Suprapubic skin (tissue), 4 donors: ENCODE data around the gene AFF1. TPM values are rescaled to one million over a fixed set of nuclear protein-coding genes. Genes with fewer than 3 reads are reported as not detected.

Experiments
- DNase-seq, 2 donors: peaks; one replicate each; pipeline ENCODE4 v3.0.0-alpha.2; 2019; ENCODE audit warnings: low spot score in 2 of 2
- H3K27ac ChIP-seq: fragments of 200-600 bp; sonication (generic); one replicate; pipeline ENCODE4 v1.5.1; 2019
- H3K27me3 ChIP-seq: fragments of 200-600 bp; sonication (generic); one replicate; pipeline ENCODE4 v1.5.1; 2019
- H3K36me3 ChIP-seq: fragments of 200-600 bp; sonication (generic); one replicate; pipeline ENCODE4 v1.5.1; 2019
- H3K4me1 ChIP-seq: fragments of 200-600 bp; sonication (generic); one replicate; pipeline ENCODE4 v1.5.1; 2019
- H3K4me3 ChIP-seq: fragments of 200-600 bp; sonication (generic); one replicate; pipeline ENCODE4 v1.5.1; 2019; ENCODE audit warnings: mild to moderate bottlenecking
- H3K9me3 ChIP-seq: fragments of 200-600 bp; sonication (generic); one replicate; pipeline ENCODE4 v1.5.1; 2019
- CTCF ChIP-seq, 2 donors: fragments of 200-600 bp in 1 of 2; fragments of 450-650 bp in 1 of 2; sonication (generic) in 1 of 2; IDR thresholded peaks; one replicate each; pipeline ENCODE4 v1.5.1; 2016 to 2019; ENCODE audit warnings: antibody characterized with exemption in 2 of 2, mild to moderate bottlenecking in 1 of 2, moderate library complexity in 1 of 2
- EP300 ChIP-seq: sonication (generic); formaldehyde crosslinking; IDR thresholded peaks from one replicate; pipeline ENCODE4 v1.6.1; 2017; ENCODE audit warnings: antibody characterized with exemption
- POLR2A ChIP-seq, 2 donors: fragments of 450-650 bp; IDR thresholded peaks; one replicate each; pipeline ENCODE4 v1.6.1; 2017; ENCODE audit warnings: antibody characterized with exemption in 2 of 2, mild to moderate bottlenecking in 2 of 2, moderate library complexity in 2 of 2
- POLR2AphosphoS5 ChIP-seq, 3 donors: sonication (generic); formaldehyde crosslinking; IDR thresholded peaks; one replicate each; pipeline ENCODE4 v1.6.1; 2017; ENCODE audit warnings: antibody characterized with exemption in 3 of 3
- WGBS: methylation state at CpG from one replicate; pipeline ENCODE4 v1.1.5; 2018; 5-methylcytosine and 5-hydroxymethylcytosine counted together
- total RNA-seq, 4 donors: library from RNA; depleted of rRNA; stranded (reverse); fragments of >200 nt; gene quantifications; one replicate each; pipeline ENCODE4 v1.1.0, GENCODE V29; 2016

Gene AFF1
- total RNA-seq, 4 donors from 2014 or later: 67.2 to 175 (median 103) TPM

- H3K27ac ChIP-seq: peak overlapping the region; percentile 24
These were observed 123.1 kb downstream of the AFF1 start for GRCh38 chr4:87057835-87058355.

GRCh38 chr4:87058356-87059073 lies 123.7 kb downstream of the AFF1 start:
- TF ChIP-seq POLR2A (IDR thresholded peaks at IDR 0.05) (no peak), POLR2AphosphoS5 (IDR thresholded peaks at IDR 0.05) (no peak), CTCF (IDR thresholded peaks at IDR 0.05) (no peak), EP300 (no peak)
- DNase-seq: no peak

More at GRCh38 chr4:87057835-87058355, 123.1 kb downstream of the AFF1 start:
- DNase-seq: no peak
- WGBS: 60% methylated on average over 6 of the region's 6 CpGs
- H3K36me3 ChIP-seq: peaks cover 4% of the 10 kb centered on the region
- H3K4me3 ChIP-seq: no peak overlapping the region
- no peaks in the 10 kb centered on the region for H3K27me3 ChIP-seq
- no peaks in the 10 kb centered on the region for H3K9me3 ChIP-seq
- peaks cover 87% of the 10 kb centered on the region for H3K4me1 ChIP-seq
- no peak for TF ChIP-seq POLR2AphosphoS5 (IDR thresholded peaks at IDR 0.05)

GRCh38 chr4:87060957-87061356 lies 126.1 kb downstream of the AFF1 start:
- 51% methylated on average over 5 of the region's 5 CpGs for WGBS
- peaks cover 4% of the 10 kb centered on the region for H3K36me3 ChIP-seq
- H3K4me3 ChIP-seq: no peak overlapping the region
- TF ChIP-seq CTCF (IDR thresholded peaks at IDR 0.05): no peak
- no peak for TF ChIP-seq POLR2A (IDR thresholded peaks at IDR 0.05)
- no peak for TF ChIP-seq EP300
- TF ChIP-seq POLR2AphosphoS5 (IDR thresholded peaks at IDR 0.05): no peak
- no peaks in the 10 kb centered on the region for H3K9me3 ChIP-seq
- peak overlapping the region; percentile 73 for H3K27ac ChIP-seq
- no peaks in the 10 kb centered on the region for H3K27me3 ChIP-seq
- H3K4me1 ChIP-seq: peaks cover 56% of the 10 kb centered on the region
- DNase-seq: no peak

More at GRCh38 chr4:87058356-87059073, 123.7 kb downstream of the AFF1 start:
- H3K27me3 ChIP-seq: no peaks in the 10 kb centered on the region
- 66% methylated on average over 7 of the region's 7 CpGs for whole genome bisulfite sequencing
- H3K27ac ChIP-seq: no peak overlapping the region
- H3K4me3 ChIP-seq: no peak overlapping the region
- H3K36me3 ChIP-seq: peaks cover 4% of the 10 kb centered on the region
- H3K9me3 ChIP-seq: no peaks in the 10 kb centered on the region
- peaks cover 81% of the 10 kb centered on the region for H3K4me1 ChIP-seq

GRCh38 chr4:87065021-87065420 lies 130.2 kb downstream of the AFF1 start:
- 89% methylated on average over 6 of the region's 6 CpGs for WGBS
- no peak for DNase-seq
- Histone ChIP-seq H3K4me3 (no peak overlapping the region), H3K27ac (no peak overlapping the region), H3K36me3 (no peaks in the 10 kb centered on the region), H3K27me3 (no peaks in the 10 kb centered on the region), H3K4me1 (peaks cover 46% of the 10 kb centered on the region), H3K9me3 (no peaks in the 10 kb centered on the region)
- no peak for TF ChIP-seq EP300
- TF ChIP-seq CTCF (IDR thresholded peaks at IDR 0.05): no peak
- no peak for TF ChIP-seq POLR2AphosphoS5 (IDR thresholded peaks at IDR 0.05)
- no peak for TF ChIP-seq POLR2A (IDR thresholded peaks at IDR 0.05)

- WGBS: 53% methylated on average over 4 of the region's 4 CpGs
- Histone ChIP-seq H3K27me3 (no peaks in the 10 kb centered on the region), H3K36me3 (no peaks in the 10 kb centered on the region), H3K4me3 (no peak overlapping the region), H3K4me1 (peaks cover 35% of the 10 kb centered on the region), H3K27ac (no peak overlapping the region), H3K9me3 (no peaks in the 10 kb centered on the region)
- no peak for DNase-seq
- no peak for TF ChIP-seq POLR2A (IDR thresholded peaks at IDR 0.05)
- TF ChIP-seq POLR2AphosphoS5 (IDR thresholded peaks at IDR 0.05): no peak
- no peak for TF ChIP-seq EP300
- TF ChIP-seq CTCF (IDR thresholded peaks at IDR 0.05): no peak
These were observed 131.8 kb downstream of the AFF1 start for GRCh38 chr4:87066403-87067123.
